HG02571 (cell line): Measurements from ENCODE around the gene KRT36.

ENCODE experiments used
- ATAC-seq: cut with Tn5 transposase; IDR thresholded peaks from one replicate; pipeline ENCODE4 v1.9.1; 2021; ENCODE audit warnings: mild to moderate bottlenecking, moderate library complexity; ENCODE audit not compliant: unreplicated experiment

KRT36 gene

GRCh38 chr17:41489531-41489930 is at the start of gene KRT36:
Gene KRT36, minus strand, starts transcription at chr17:41489910. Its CDS starts 46 bp downstream, at chr17:41489864.
- ATAC-seq, result no peak

- no peak for ATAC-seq
Observed at GRCh38 chr17:41539071-41539492, 49.4 kb upstream of the KRT36 start.

GRCh38 chr17:41538565-41538991 is 48.9 kb upstream of the KRT36 start:
- ATAC-seq, result no peak

GRCh38 chr17:41537990-41538389 is 48.3 kb upstream of the KRT36 start:
- no peak for ATAC-seq

- no peak for ATAC-seq
Observed at GRCh38 chr17:41537614-41537954, 47.9 kb upstream of the KRT36 start.

- no peak for ATAC-seq
Observed at GRCh38 chr17:41536741-41537613, 47.3 kb upstream of the KRT36 start.

GRCh38 chr17:41535764-41536481 is 46.2 kb upstream of the KRT36 start:
- ATAC-seq, result no peak

- ATAC-seq, result no peak
Observed at GRCh38 chr17:41534899-41535546, 45.3 kb upstream of the KRT36 start.

- no peak for ATAC-seq
Observed at GRCh38 chr17:41533613-41534012, 43.9 kb upstream of the KRT36 start.

- ATAC-seq, result no peak
Observed at GRCh38 chr17:41532947-41533570, 43.3 kb upstream of the KRT36 start.

- ATAC-seq, result no peak
Observed at GRCh38 chr17:41531993-41532392, 42.3 kb upstream of the KRT36 start.

GRCh38 chr17:41530062-41531048 is 40.6 kb upstream of the KRT36 start:
- ATAC-seq, result no peak

GRCh38 chr17:41529491-41529915 is 39.8 kb upstream of the KRT36 start:
- no peak for ATAC-seq

- no peak for ATAC-seq
Observed at GRCh38 chr17:41528959-41529353, 39.2 kb upstream of the KRT36 start.

- no peak for ATAC-seq
Observed at GRCh38 chr17:41527063-41528023, 37.6 kb upstream of the KRT36 start.

- ATAC-seq, result no peak
Observed at GRCh38 chr17:41524261-41524660, 34.6 kb upstream of the KRT36 start.

GRCh38 chr17:41523787-41524186 is 34.1 kb upstream of the KRT36 start:
- no peak for ATAC-seq

GRCh38 chr17:41523225-41523593 is 33.5 kb upstream of the KRT36 start:
- ATAC-seq, result no peak
